ENCODE measurements around the gene MYO5A.

MYO5A gene

GRCh38 chr15:52292780-52293392 is 235.8 kb downstream of the MYO5A start:
- H2BK15ac ChIP-seq (ENCODE audit: low read depth, poor library complexity, severe bottlenecking) = no peak overlapping the region
- no peak overlapping the region for H3K4me2 ChIP-seq (ENCODE audit: low read length, poor library complexity, severe bottlenecking)
- peaks cover 4 to 39% of the 10 kb centered on the region in 2 experiments for H3K27me3 ChIP-seq (ENCODE audit: control insufficient read depth in 1 of 2, insufficient read depth in 1 of 2, low read length in 2 of 2)
- H3K27ac ChIP-seq (ENCODE audit: low read length, poor library complexity, severe bottlenecking) = no peak overlapping the region
- WGBS = 86% methylated on average over 7 of the region's 7 CpGs
- H3K79me1 ChIP-seq (replicated peaks; ENCODE audit: low read length, poor library complexity, severe bottlenecking) = no peaks in the 10 kb centered on the region
- no peak overlapping the region for H3K9ac ChIP-seq (ENCODE audit: low read length)
- no peak overlapping the region for H3K4me3 ChIP-seq (ENCODE audit: insufficient read depth in 1 of 2, low read depth in 1 of 2, low read length in 2 of 2)
- no peak overlapping the region for H3K4ac ChIP-seq (ENCODE audit: low read depth in 1 of 2, low read length in 2 of 2)
- H3K9me3 ChIP-seq (ENCODE audit: control insufficient read depth, low read length) = no peaks in the 10 kb centered on the region
- no peak overlapping the region for H2BK5ac ChIP-seq (ENCODE audit: low read depth, low read length, poor library complexity, severe bottlenecking)
- no peaks in the 10 kb centered on the region for H3K36me3 ChIP-seq (ENCODE audit: control insufficient read depth in 1 of 2, insufficient read depth in 2 of 2, low read depth in 1 of 2, low read length in 2 of 2)
- no peak overlapping the region for H2AK5ac ChIP-seq (ENCODE audit: low read length, severe bottlenecking)
- H2BK12ac ChIP-seq (ENCODE audit: low read length in 2 of 2) = no peak overlapping the region
- no peak overlapping the region for H2BK120ac ChIP-seq (ENCODE audit: low read depth, low read length)
- no peak overlapping the region for H3K14ac ChIP-seq (ENCODE audit: low read length in 2 of 2)
- no peak overlapping the region for H4K91ac ChIP-seq (ENCODE audit: low read length)
- DNase-seq = no peak
- H3K18ac ChIP-seq (ENCODE audit: low read depth in 1 of 2, low read length in 2 of 2) = no peak overlapping the region
- H4K8ac ChIP-seq (ENCODE audit: low read length) = no peak overlapping the region
- peaks cover 18% of the 10 kb centered on the region for H3K4me1 ChIP-seq (ENCODE audit: control insufficient read depth, insufficient read depth, low read depth, low read length)
- H3K23ac ChIP-seq (ENCODE audit: low read length in 2 of 2) = no peak overlapping the region
- no peak overlapping the region for H2AFZ ChIP-seq (ENCODE audit: low read depth, low read length)

GRCh38 chr15:52291204-52291603 is 237.5 kb downstream of the MYO5A start:
- Histone ChIP-seq H2BK120ac (ENCODE audit: low read depth, low read length) (no peak overlapping the region), H3K18ac (ENCODE audit: low read depth in 1 of 2, low read length in 2 of 2) (no peak overlapping the region), H3K14ac (ENCODE audit: low read length in 2 of 2) (no peak overlapping the region), H3K4me3 (ENCODE audit: insufficient read depth in 1 of 2, low read depth in 1 of 2, low read length in 2 of 2) (no peak overlapping the region), H2AFZ (ENCODE audit: low read depth, low read length) (no peak overlapping the region), H3K9me3 (ENCODE audit: control insufficient read depth, low read length) (no peaks in the 10 kb centered on the region), H3K4me2 (ENCODE audit: low read length, poor library complexity, severe bottlenecking) (no peak overlapping the region), H2BK5ac (ENCODE audit: low read depth, low read length, poor library complexity, severe bottlenecking) (no peak overlapping the region), H2AK5ac (ENCODE audit: low read length, severe bottlenecking) (no peak overlapping the region), H3K27me3 (ENCODE audit: control insufficient read depth in 1 of 2, insufficient read depth in 1 of 2, low read length in 2 of 2) (peaks cover 4 to 39% of the 10 kb centered on the region in 2 experiments), H2BK15ac (ENCODE audit: low read depth, poor library complexity, severe bottlenecking) (no peak overlapping the region), H3K4me1 (ENCODE audit: control insufficient read depth, insufficient read depth, low read depth, low read length) (peaks cover 18% of the 10 kb centered on the region), H4K8ac (ENCODE audit: low read length) (no peak overlapping the region), H3K36me3 (ENCODE audit: control insufficient read depth in 1 of 2, insufficient read depth in 2 of 2, low read depth in 1 of 2, low read length in 2 of 2) (no peaks in the 10 kb centered on the region), H3K9ac (ENCODE audit: low read length) (no peak overlapping the region), H2BK12ac (ENCODE audit: low read length in 2 of 2) (no peak overlapping the region), H4K91ac (ENCODE audit: low read length) (no peak overlapping the region), H3K23ac (ENCODE audit: low read length in 2 of 2) (no peak overlapping the region), H3K27ac (ENCODE audit: low read length, poor library complexity, severe bottlenecking) (no peak overlapping the region), H3K79me1 (replicated peaks; ENCODE audit: low read length, poor library complexity, severe bottlenecking) (no peaks in the 10 kb centered on the region), H3K4ac (ENCODE audit: low read depth in 1 of 2, low read length in 2 of 2) (no peak overlapping the region)
- WGBS = 88% methylated on average over 4 of the region's 4 CpGs
- no peak for DNase-seq

- no peak overlapping the region for H3K4me2 ChIP-seq (ENCODE audit: low read length, poor library complexity, severe bottlenecking)
- H3K4me3 ChIP-seq (ENCODE audit: insufficient read depth in 1 of 2, low read depth in 1 of 2, low read length in 2 of 2) = no peak overlapping the region
- no peak overlapping the region for H3K18ac ChIP-seq (ENCODE audit: low read depth in 1 of 2, low read length in 2 of 2)
- WGBS = 94% methylated on average over 1 of the region's 3 CpGs
- no peak overlapping the region for H3K4ac ChIP-seq (ENCODE audit: low read depth in 1 of 2, low read length in 2 of 2)
- H4K91ac ChIP-seq (ENCODE audit: low read length) = no peak overlapping the region
- DNase-seq = no peak
- H2BK15ac ChIP-seq (ENCODE audit: low read depth, poor library complexity, severe bottlenecking) = no peak overlapping the region
- H3K9ac ChIP-seq (ENCODE audit: low read length) = no peak overlapping the region
- H2AK5ac ChIP-seq (ENCODE audit: low read length, severe bottlenecking) = no peak overlapping the region
- no peak overlapping the region for H2BK120ac ChIP-seq (ENCODE audit: low read depth, low read length)
- no peak overlapping the region for H3K27ac ChIP-seq (ENCODE audit: low read length, poor library complexity, severe bottlenecking)
- no peak overlapping the region for H2BK5ac ChIP-seq (ENCODE audit: low read depth, low read length, poor library complexity, severe bottlenecking)
- H3K14ac ChIP-seq (ENCODE audit: low read length in 2 of 2) = no peak overlapping the region
- H3K4me1 ChIP-seq (ENCODE audit: control insufficient read depth, insufficient read depth, low read depth, low read length) = peaks cover 18% of the 10 kb centered on the region
- H2AFZ ChIP-seq (ENCODE audit: low read depth, low read length) = no peak overlapping the region
- no peak overlapping the region for H4K8ac ChIP-seq (ENCODE audit: low read length)
- no peaks in the 10 kb centered on the region for H3K9me3 ChIP-seq (ENCODE audit: control insufficient read depth, low read length)
- no peaks in the 10 kb centered on the region for H3K79me1 ChIP-seq (replicated peaks; ENCODE audit: low read length, poor library complexity, severe bottlenecking)
- H3K27me3 ChIP-seq (ENCODE audit: control insufficient read depth in 1 of 2, insufficient read depth in 1 of 2, low read length in 2 of 2) = peaks cover 4 to 36% of the 10 kb centered on the region in 2 experiments
- H2BK12ac ChIP-seq (ENCODE audit: low read length in 2 of 2) = no peak overlapping the region
- no peak overlapping the region for H3K23ac ChIP-seq (ENCODE audit: low read length in 2 of 2)
- H3K36me3 ChIP-seq (ENCODE audit: control insufficient read depth in 1 of 2, insufficient read depth in 2 of 2, low read depth in 1 of 2, low read length in 2 of 2) = no peaks in the 10 kb centered on the region
These were observed 237.9 kb downstream of the MYO5A start for GRCh38 chr15:52290800-52291199.

- Histone ChIP-seq H3K9me3 (ENCODE audit: control insufficient read depth, low read length) (no peaks in the 10 kb centered on the region), H2AFZ (ENCODE audit: low read depth, low read length) (no peak overlapping the region), H3K23ac (ENCODE audit: low read length in 2 of 2) (no peak overlapping the region), H3K14ac (ENCODE audit: low read length in 2 of 2) (no peak overlapping the region), H2BK15ac (ENCODE audit: low read depth, poor library complexity, severe bottlenecking) (no peak overlapping the region), H3K27ac (ENCODE audit: low read length, poor library complexity, severe bottlenecking) (no peak overlapping the region), H2BK120ac (ENCODE audit: low read depth, low read length) (no peak overlapping the region), H3K4me2 (ENCODE audit: low read length, poor library complexity, severe bottlenecking) (no peak overlapping the region), H3K79me1 (replicated peaks; ENCODE audit: low read length, poor library complexity, severe bottlenecking) (no peaks in the 10 kb centered on the region), H3K4me1 (ENCODE audit: control insufficient read depth, insufficient read depth, low read depth, low read length) (peaks cover 14% of the 10 kb centered on the region), H3K9ac (ENCODE audit: low read length) (no peak overlapping the region), H3K4me3 (ENCODE audit: insufficient read depth in 1 of 2, low read depth in 1 of 2, low read length in 2 of 2) (no peak overlapping the region), H3K36me3 (ENCODE audit: control insufficient read depth in 1 of 2, insufficient read depth in 2 of 2, low read depth in 1 of 2, low read length in 2 of 2) (no peaks in the 10 kb centered on the region), H4K8ac (ENCODE audit: low read length) (no peak overlapping the region), H4K91ac (ENCODE audit: low read length) (no peak overlapping the region), H2BK12ac (ENCODE audit: low read length in 2 of 2) (no peak overlapping the region), H2AK5ac (ENCODE audit: low read length, severe bottlenecking) (no peak overlapping the region), H3K4ac (ENCODE audit: low read depth in 1 of 2, low read length in 2 of 2) (no peak overlapping the region), H3K18ac (ENCODE audit: low read depth in 1 of 2, low read length in 2 of 2) (no peak overlapping the region), H2BK5ac (ENCODE audit: low read depth, low read length, poor library complexity, severe bottlenecking) (no peak overlapping the region), H3K27me3 (ENCODE audit: control insufficient read depth in 1 of 2, insufficient read depth in 1 of 2, low read length in 2 of 2) (peaks cover 4 to 34% of the 10 kb centered on the region in 2 experiments)
- no CpG with 5 or more reads among the region's 4 CpGs for WGBS
- no peak for DNase-seq
These were observed 238.4 kb downstream of the MYO5A start for GRCh38 chr15:52290329-52290728.

Measured in mesenchymal stem cell (in vitro differentiated cells and primary cell).